B cell (primary cell): Measurements from ENCODE around the gene PRUNE2. TPM values are rescaled to one million over a fixed set of nuclear protein-coding genes. Genes with fewer than 3 reads are reported as not detected.

Experiments used
- ATAC-seq: fragments of 200-7000 bp; cut with Tn5 transposase; one replicate; pipeline ENCODE4 v1.10.0; 2021; ENCODE audit warnings: low read depth, mild to moderate bottlenecking, moderate number of reproducible peaks, moderate library complexity
- CTCF ChIA-PET: fragments of 350-600 bp; sonication (Branson Sonifier 250); formaldehyde crosslinking; loops from one replicate; lab custom pipeline; 2021; ENCODE audit warnings: antibody characterized with exemption, inconsistent platforms; lab: Charles Lee
- POLR2A ChIA-PET: fragments of 350-600 bp; sonication (Branson Sonifier 250); formaldehyde crosslinking; loops from one replicate; lab custom pipeline; 2021; ENCODE audit warnings: antibody characterized with exemption; lab: Charles Lee
- DNase-seq: peaks from one replicate; pipeline ENCODE4 v3.0.0; 2013
- H2AFZ ChIP-seq: 2 replicates; pipeline ENCODE4 v1.6.1; 2012; ENCODE audit warnings: mild to moderate bottlenecking, low read depth, low read length; ENCODE audit not compliant: insufficient read depth, poor library complexity, severe bottlenecking
- H3K27ac ChIP-seq, 2 donors: 1 replicate in 1 of 2; 2 replicates in 1 of 2; pipeline ENCODE4 v1.5.1; 2012 to 2013; ENCODE audit warnings: low read length in 2 of 2, mild to moderate bottlenecking in 2 of 2, moderate library complexity in 1 of 2
- H3K27me3 ChIP-seq, 4 experiments: fragments of 200-600 bp in 1 of 4; sonication (generic) in 1 of 4; replicated peaks in 1 of 4; 1 replicate in 2 of 4; 2 replicates in 2 of 4; pipeline versions ENCODE4 v1.6.1 to v1.7.0; 2013 to 2016; ENCODE audit warnings: low read length in 3 of 4, mild to moderate bottlenecking in 2 of 4, mixed read lengths in 1 of 4, moderate library complexity in 1 of 4; ENCODE audit not compliant: insufficient read depth in 4 of 4, control insufficient read depth in 3 of 4; ENCODE audit errors: control extremely low read depth in 1 of 4
- H3K36me3 ChIP-seq, 2 experiments: replicated peaks in 1 of 2; 1 replicate in 1 of 2; 2 replicates in 1 of 2; pipeline versions ENCODE4 v1.6.1 to v1.7.1; 2013; ENCODE audit warnings: low read length in 1 of 2; ENCODE audit not compliant: insufficient read depth in 2 of 2, control insufficient read depth in 1 of 2; ENCODE audit errors: control extremely low read depth in 1 of 2, extremely low read depth in 1 of 2
- H3K4me1 ChIP-seq, 2 donors: fragments of 200-600 bp in 1 of 2; sonication (generic) in 1 of 2; 1 replicate in 1 of 2; 2 replicates in 1 of 2; pipeline versions ENCODE4 v1.5.1 to v1.6.1; 2013 to 2017; ENCODE audit warnings: low read length in 2 of 2; ENCODE audit not compliant: control insufficient read depth in 2 of 2, insufficient read depth in 2 of 2
- H3K4me2 ChIP-seq: replicated peaks from 2 replicates; pipeline ENCODE3; 2012; ENCODE audit warnings: mild to moderate bottlenecking, low read depth, low read length; ENCODE audit not compliant: poor library complexity, severe bottlenecking
- H3K4me3 ChIP-seq, 5 experiments: fragments of 200-600 bp in 1 of 5; sonication (generic) in 1 of 5; 1 replicate in 3 of 5; 2 replicates in 2 of 5; pipeline versions ENCODE4 v1.5.1 to v1.7.0; 2011 to 2016; ENCODE audit warnings: low read length in 4 of 5, mild to moderate bottlenecking in 4 of 5, low read depth in 2 of 5, control low read depth in 1 of 5, moderate library complexity in 1 of 5; ENCODE audit not compliant: insufficient read depth in 1 of 5; ENCODE audit errors: control extremely low read depth in 1 of 5, extremely low read depth in 1 of 5
- H3K79me2 ChIP-seq: fragments of 200-600 bp; sonication (generic); one replicate; pipeline ENCODE4 v1.6.0; 2016; ENCODE audit warnings: low read length; ENCODE audit not compliant: control insufficient read depth, insufficient read depth
- H3K9ac ChIP-seq: fragments of 200-600 bp; sonication (generic); 2 replicates; pipeline ENCODE4 v1.6.1; 2017; ENCODE audit warnings: mild to moderate bottlenecking, low read length, moderate library complexity
- H3K9me3 ChIP-seq, 3 donors: one replicate each; pipeline versions ENCODE4 v1.6.1 to v1.7.1; 2013; ENCODE audit warnings: low read length in 2 of 3; ENCODE audit not compliant: control insufficient read depth in 2 of 3, insufficient read depth in 1 of 3; ENCODE audit errors: control extremely low read depth in 1 of 3
- H4K20me1 ChIP-seq: 2 replicates; pipeline ENCODE4 v1.6.0; 2012; ENCODE audit warnings: mild to moderate bottlenecking, low read length; ENCODE audit not compliant: insufficient read depth, control insufficient read depth, poor library complexity, severe bottlenecking
- H3K27ac Mint-ChIP-seq: one replicate; pipeline ENCODE4 v1.8.0; 2021; ENCODE audit warnings: mixed read lengths
- H3K27me3 Mint-ChIP-seq: one replicate; pipeline ENCODE4 v1.8.0; 2021; ENCODE audit warnings: mixed read lengths
- H3K4me1 Mint-ChIP-seq: one replicate; pipeline ENCODE4 v1.8.0; 2021; ENCODE audit warnings: mixed read lengths
- H3K4me3 Mint-ChIP-seq: one replicate; pipeline ENCODE4 v1.8.0; 2021; ENCODE audit warnings: mixed read lengths
- H3K9me3 Mint-ChIP-seq: one replicate; pipeline ENCODE4 v1.8.0; 2022; ENCODE audit warnings: mixed read lengths; ENCODE audit not compliant: insufficient read depth
- EZH2 ChIP-seq: IDR thresholded peaks from 2 replicates; pipeline ENCODE4 v1.6.1; 2012; ENCODE audit warnings: borderline replicate concordance, low read depth, mild to moderate bottlenecking, moderate library complexity, low read length; ENCODE audit not compliant: insufficient read depth, poor library complexity, severe bottlenecking
- WGBS: methylation state at CpG from one replicate; pipeline ENCODE4 v1.1.5; 2013; ENCODE audit warnings: missing lambda C conversion rate; ENCODE audit not compliant: insufficient coverage; 5-methylcytosine and 5-hydroxymethylcytosine counted together
- intact Hi-C: fragments of 100-400 bp; cut with micrococcal nuclease; formaldehyde crosslinking; loops from one replicate; pipeline ENCODE4 v1.10.0; 2022
- polyA plus RNA-seq: library from polyadenylated mRNA; depleted of rRNA; stranded (reverse); fragments of >200 nt; gene quantifications from 2 replicates; pipeline ENCODE4 v1.2.3, GENCODE V29; 2012
- total RNA-seq, 2 donors: library from RNA; stranded (reverse); fragments of 120-200 nt in 1 of 2; gene quantifications; 1 replicate in 1 of 2; 2 replicates in 1 of 2; pipeline versions ENCODE4 v1.2.3 to v1.2.4, GENCODE V29; 2013 to 2022
- TF ChIP-seq, protein P1 (sequence below): fragments of 200-600 bp; IDR thresholded peaks from one replicate; pipeline ENCODE4 v1.8.0; 2022; ENCODE audit warnings: antibody characterized with exemption, mild to moderate bottlenecking

Gene PRUNE2
- total and polyA plus RNA-seq, 2 donors (not counting 1 experiment from before 2014, with no cell fraction given): 0.12 TPM; not detected in 1

DNA sequence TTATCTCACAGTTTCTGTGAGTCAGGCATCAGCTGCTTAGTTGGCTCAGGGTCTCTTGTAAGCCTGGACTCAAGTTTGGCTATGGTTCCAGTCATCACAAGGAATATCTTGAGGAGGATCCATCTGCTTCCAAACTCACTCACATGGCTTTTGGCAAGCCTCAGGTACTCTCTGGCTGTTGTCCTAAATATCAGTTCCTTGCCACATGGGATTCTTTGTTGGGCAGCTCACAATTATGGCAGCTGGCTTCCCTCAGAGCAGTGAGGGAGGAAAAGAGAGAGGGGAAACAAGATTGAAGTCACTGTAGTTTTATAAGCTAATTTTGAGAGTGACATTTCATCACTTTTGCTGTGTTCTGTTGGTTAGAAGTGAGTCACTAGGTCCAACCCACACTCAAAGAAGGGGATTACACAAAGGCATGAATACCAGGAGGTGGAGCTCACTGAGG lies 302.4 kb downstream of the PRUNE2 start:
- Histone ChIP-seq H3K27ac (no peak overlapping the region), H3K9me3 (no peaks in the 10 kb centered on the region), H3K4me2 (no peak overlapping the region), H3K4me3 (no peak overlapping the region), H3K4me1 (peaks cover 12 to 15% of the 10 kb centered on the region in 2 donors), H3K79me2 (no peaks in the 10 kb centered on the region), H4K20me1 (no peaks in the 10 kb centered on the region), H3K36me3 (no peaks in the 10 kb centered on the region), H3K27me3 (peaks cover 0 to 3% (median 0%) of the 10 kb centered on the region in 4 experiments), H2AFZ (no peak overlapping the region), H3K9ac (no peak overlapping the region)
- no peak overlapping the region for H3K4me3 Mint-ChIP-seq
- peaks cover 15% of the 10 kb centered on the region for H3K4me1 Mint-ChIP-seq
- H3K9me3 Mint-ChIP-seq: no peaks in the 10 kb centered on the region
- CTCF ChIA-PET: no interaction called here
- intact Hi-C loops: no loop called here
- ATAC-seq (no peak), DNase-seq (no peak)
- POLR2A ChIA-PET: interaction anchor here (0.6 kb wide), 1 partner anchor 152 kb away, joined by 11 read pairs; no protein-coding TSS in a partner anchor
- H3K27me3 Mint-ChIP-seq: no peaks in the 10 kb centered on the region
- TF ChIP-seq EZH2: no peak
- H3K27ac Mint-ChIP-seq: no peak overlapping the region

DNA sequence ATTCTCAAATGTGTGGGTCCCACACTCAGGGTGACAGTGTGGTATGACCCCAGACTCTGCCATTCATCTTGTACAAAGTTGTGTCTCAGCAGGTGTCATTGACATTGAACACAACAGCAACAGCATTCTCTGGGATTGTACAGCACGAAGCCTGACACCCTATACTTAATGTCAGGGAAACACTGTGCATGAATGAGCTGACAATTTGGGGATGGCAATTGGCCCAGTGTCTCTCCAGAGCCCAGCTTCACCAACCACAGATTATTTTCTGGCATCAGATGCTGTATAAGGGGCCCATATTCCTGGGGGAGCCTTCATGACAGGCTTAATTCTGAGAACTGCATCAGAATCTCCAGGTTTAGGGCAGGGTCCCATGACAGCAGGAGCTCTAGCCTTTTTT lies 303.7 kb downstream of the PRUNE2 start:
- Histone ChIP-seq H3K27ac (no peak overlapping the region), H3K27me3 (peaks cover 0 to 3% (median 0%) of the 10 kb centered on the region in 4 experiments), H2AFZ (no peak overlapping the region), H3K4me2 (no peak overlapping the region), H3K4me3 (no peak overlapping the region), H3K4me1 (peaks cover 12 to 15% of the 10 kb centered on the region in 2 donors), H3K79me2 (no peaks in the 10 kb centered on the region), H3K36me3 (no peaks in the 10 kb centered on the region), H3K9ac (no peak overlapping the region), H3K9me3 (no peaks in the 10 kb centered on the region), H4K20me1 (no peaks in the 10 kb centered on the region)
- no peak for TF ChIP-seq EZH2
- TF ChIP-seq, protein P1, sequence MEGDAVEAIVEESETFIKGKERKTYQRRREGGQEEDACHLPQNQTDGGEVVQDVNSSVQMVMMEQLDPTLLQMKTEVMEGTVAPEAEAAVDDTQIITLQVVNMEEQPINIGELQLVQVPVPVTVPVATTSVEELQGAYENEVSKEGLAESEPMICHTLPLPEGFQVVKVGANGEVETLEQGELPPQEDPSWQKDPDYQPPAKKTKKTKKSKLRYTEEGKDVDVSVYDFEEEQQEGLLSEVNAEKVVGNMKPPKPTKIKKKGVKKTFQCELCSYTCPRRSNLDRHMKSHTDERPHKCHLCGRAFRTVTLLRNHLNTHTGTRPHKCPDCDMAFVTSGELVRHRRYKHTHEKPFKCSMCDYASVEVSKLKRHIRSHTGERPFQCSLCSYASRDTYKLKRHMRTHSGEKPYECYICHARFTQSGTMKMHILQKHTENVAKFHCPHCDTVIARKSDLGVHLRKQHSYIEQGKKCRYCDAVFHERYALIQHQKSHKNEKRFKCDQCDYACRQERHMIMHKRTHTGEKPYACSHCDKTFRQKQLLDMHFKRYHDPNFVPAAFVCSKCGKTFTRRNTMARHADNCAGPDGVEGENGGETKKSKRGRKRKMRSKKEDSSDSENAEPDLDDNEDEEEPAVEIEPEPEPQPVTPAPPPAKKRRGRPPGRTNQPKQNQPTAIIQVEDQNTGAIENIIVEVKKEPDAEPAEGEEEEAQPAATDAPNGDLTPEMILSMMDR: no peak
- WGBS: 86% methylated on average over 1 of the region's 1 CpG
- DNase-seq (no peak), ATAC-seq (no peak)
- POLR2A ChIA-PET: no interaction called here
- CTCF ChIA-PET: no interaction called here
- intact Hi-C loops: no loop called here
- H3K4me1 Mint-ChIP-seq: peaks cover 11% of the 10 kb centered on the region
- no peaks in the 10 kb centered on the region for H3K9me3 Mint-ChIP-seq
- H3K4me3 Mint-ChIP-seq: no peak overlapping the region
- no peaks in the 10 kb centered on the region for H3K27me3 Mint-ChIP-seq
- H3K27ac Mint-ChIP-seq: no peak overlapping the region
